Left ventricle myocardium superior (tissue), 1 donor: ENCODE data around the gene GANAB. TPM values are rescaled to one million over a fixed set of nuclear protein-coding genes. Genes with fewer than 3 reads are reported as not detected.
"Not testable (repeated sequence)": the region's sequence is repeated elsewhere in the genome, so short reads cannot be mapped to it uniquely, and the experiment has no call there.

ENCODE experiments used
- ATAC-seq: fragments of 200-7000 bp; cut with Tn5 transposase; one replicate; pipeline ENCODE4 v1.9.1; 2020; ENCODE audit warnings: mild to moderate bottlenecking, moderate library complexity
- DNase-seq: peaks from one replicate; pipeline ENCODE4 v3.0.0-alpha.2; 2020
- intact Hi-C: fragments of 100-400 bp; cut with micrococcal nuclease; formaldehyde crosslinking; loops from one replicate; pipeline ENCODE4 v1.11.0; 2022
- total RNA-seq: library from RNA; stranded (reverse); fragmentation: NEBNext Ultra II Directional; extraction: Animal tissue kit (Norgen Biotek cat#: 25700); gene quantifications from one replicate; pipeline ENCODE4 v1.2.1, GENCODE V29; 2021
- donor health status: DM: no; HTN: yes; CAD: no; lungs with severe emphysema.

The GANAB gene
- total RNA-seq, 1 donor from 2014 or later, result 106 TPM

- intact Hi-C loops, result no loop called here
- no peak for DNase-seq
- ATAC-seq, result peak; percentile 38
Measured at GRCh38 chr11:62671236-62671607, 24.8 kb upstream of the GANAB start.

- ATAC-seq, result no peak
- intact Hi-C loops, result no loop called here
- DNase-seq, result no peak
Measured at GRCh38 chr11:62669420-62670161, 23.2 kb upstream of the GANAB start.

GRCh38 chr11:62667460-62667859 lies 21.0 kb upstream of the GANAB start:
- intact Hi-C loops, result no loop called here
- DNase-seq (no peak), ATAC-seq (no peak)

- DNase-seq (no peak), ATAC-seq (no peak)
- intact Hi-C loops, result no loop called here
Measured at GRCh38 chr11:62666259-62666926, 20.0 kb upstream of the GANAB start.

- intact Hi-C loops, result no loop called here
- ATAC-seq, result peak; percentile 51
- DNase-seq, result peak; percentile 69
Measured at GRCh38 chr11:62665599-62666258, 19.3 kb upstream of the GANAB start.

GRCh38 chr11:62665075-62665598 lies 18.7 kb upstream of the GANAB start, which contains the start of the genes C11orf98 and CSKMT:
TSS of gene C11orf98 (minus strand) at chr11:62665210. CDS start at chr11:62665169, 41 bp downstream.
TSS of gene CSKMT (plus strand) at chr11:62665312. CDS start at chr11:62665880, 568 bp downstream.
- ATAC-seq (peak; percentile 98), DNase-seq (peak; percentile 95)
- intact Hi-C loops, result no loop called here

- ATAC-seq (peak; percentile 36), DNase-seq (no peak)
- intact Hi-C loops, result no loop called here
Measured at GRCh38 chr11:62664405-62665074, 18.1 kb upstream of the GANAB start.

GRCh38 chr11:62656796-62657429 lies 10.5 kb upstream of the GANAB start:
- ATAC-seq (no peak), DNase-seq (no peak)
- intact Hi-C loops, result no loop called here

- no peak for DNase-seq
- no peak for ATAC-seq
- intact Hi-C loops, result no loop called here
Measured at GRCh38 chr11:62654297-62654696, 7.9 kb upstream of the GANAB start.

- intact Hi-C loops, result no loop called here
- no peak for DNase-seq
Measured at GRCh38 chr11:62652161-62653006, 6.0 kb upstream of the GANAB start.

GRCh38 chr11:62650283-62650682 lies 3.9 kb upstream of the GANAB start:
- DNase-seq, ATAC-seq, intact Hi-C loops: not testable (repeated sequence)

More at GRCh38 chr11:62652161-62653006, 6.0 kb upstream of the GANAB start:
- no peak for ATAC-seq

GRCh38 chr11:62649486-62649885 lies 3.1 kb upstream of the GANAB start:
- intact Hi-C loops, result no loop called here
- no peak for ATAC-seq
- no peak for DNase-seq

- ATAC-seq (no peak), DNase-seq (no peak)
- intact Hi-C loops, result no loop called here
Measured at GRCh38 chr11:62648967-62649364, 2.6 kb upstream of the GANAB start.

- ATAC-seq, result no peak
- intact Hi-C loops, result no loop called here
- no peak for DNase-seq
Measured at GRCh38 chr11:62648185-62648966, 2.0 kb upstream of the GANAB start.

GRCh38 chr11:62647609-62648005 lies 1.2 kb upstream of the GANAB start:
- ATAC-seq, result no peak
- no peak for DNase-seq
- intact Hi-C loops, result no loop called here

GRCh38 chr11:62646825-62647608 lies 604 bp upstream of the GANAB start:
- DNase-seq (peak; percentile 36), ATAC-seq (peak; percentile 1)
- intact Hi-C loops, result no loop called here

GRCh38 chr11:62645671-62645945 lies 805 bp downstream of the GANAB start:
- intact Hi-C loops, result no loop called here
- DNase-seq (no peak), ATAC-seq (no peak)
